GM06990 (cell line): Measurements from ENCODE around the gene ZNF580.

ENCODE experiments used
- DNase-seq: peaks from one replicate; pipeline ENCODE4 v3.0.0-alpha.2; 2011; ENCODE audit not compliant: insufficient read length; ENCODE audit errors: extremely low read depth
- H3K27me3 ChIP-seq: replicated peaks from 2 replicates; pipeline ENCODE4 v1.6.0; 2011; ENCODE audit warnings: low read length; ENCODE audit not compliant: control insufficient read depth, insufficient read depth
- H3K36me3 ChIP-seq: 2 replicates; pipeline ENCODE4 v1.5.1; 2011; ENCODE audit warnings: low read length; ENCODE audit not compliant: control insufficient read depth, insufficient read depth
- H3K4me3 ChIP-seq: replicated peaks from 2 replicates; pipeline ENCODE4 v1.5.1; 2011; ENCODE audit warnings: low read depth, mild to moderate bottlenecking, control low read depth, low read length
- CTCF ChIP-seq: IDR thresholded peaks from 2 replicates; pipeline ENCODE4 v1.5.1; 2011; ENCODE audit warnings: low read length, control low read depth, mild to moderate bottlenecking, inconsistent platforms; ENCODE audit not compliant: insufficient read depth, poor library complexity, severe bottlenecking

Gene ZNF580

GRCh38 chr19:55623130-55623529, 17.7 kb upstream of the ZNF580 start:
- Histone ChIP-seq H3K4me3 (no peak overlapping the region), H3K36me3 (no peaks in the 10 kb centered on the region; the same call in 1 of the 2 replicates), H3K27me3 (no peaks in the 10 kb centered on the region)
- no peak for TF ChIP-seq CTCF
- no peak for DNase-seq

- no peak for TF ChIP-seq CTCF
- H3K36me3 ChIP-seq = no peaks in the 10 kb centered on the region; the same call in 1 of the 2 replicates
- DNase-seq = no peak
- no peaks in the 10 kb centered on the region for H3K27me3 ChIP-seq
- H3K4me3 ChIP-seq = no peak overlapping the region
Observed at GRCh38 chr19:55623561-55623960, 17.2 kb upstream of the ZNF580 start.

DNA sequence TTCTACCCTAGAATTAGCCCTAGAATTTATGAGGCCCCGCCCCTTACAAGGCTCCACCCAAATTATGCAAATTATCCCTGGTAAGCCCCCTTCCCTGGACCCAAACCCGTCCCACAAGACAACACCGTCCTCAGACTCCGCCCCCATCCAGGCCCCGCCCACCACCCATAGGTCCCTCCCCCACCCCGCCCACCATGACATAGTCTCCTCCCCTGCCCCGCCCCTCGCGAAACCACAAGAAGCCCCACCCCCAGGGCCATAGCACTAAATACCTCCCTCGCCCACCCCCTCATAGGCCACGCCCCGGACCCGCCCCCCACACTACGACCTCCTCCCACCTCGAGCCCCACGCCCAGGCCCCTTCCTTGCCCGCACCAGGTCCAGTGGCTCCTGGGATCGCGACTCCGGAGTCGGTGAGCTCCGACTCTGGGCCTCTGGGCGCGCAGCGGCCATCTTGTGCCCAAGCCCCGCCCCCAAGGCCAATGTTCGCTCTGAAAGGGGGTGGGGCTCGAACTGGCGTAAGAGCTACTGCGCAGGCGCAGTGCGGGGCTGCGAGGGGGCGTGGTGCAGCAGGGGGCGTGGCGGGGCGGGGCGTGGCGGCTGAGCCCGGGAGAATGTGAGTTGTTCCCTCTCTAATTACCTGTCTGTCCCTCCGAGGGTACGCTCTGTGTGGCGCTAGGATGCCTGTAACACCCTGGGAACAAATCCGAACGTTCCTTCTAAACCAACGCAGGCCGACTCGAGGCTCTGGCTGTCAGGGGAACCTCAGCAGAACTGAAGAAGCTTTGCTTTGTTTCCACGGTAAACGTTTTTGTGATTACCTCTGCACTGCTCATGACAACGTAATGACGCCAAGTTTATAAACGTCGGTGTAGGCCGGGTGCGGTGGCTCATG, 16.4 kb upstream of the ZNF580 start, which contains the start of gene ZNF784:
Gene ZNF784, minus strand, starts transcription at position 458 of the 895 bp plus-strand sequence. Its CDS starts 5 bp downstream, at position 453.
- peak; percentile 88 for DNase-seq
- no peak for TF ChIP-seq CTCF
- H3K27me3 ChIP-seq = no peaks in the 10 kb centered on the region
- H3K36me3 ChIP-seq = no peaks in the 10 kb centered on the region; the same call in 1 of the 2 replicates
- peak within 1 kb of the TSS; percentile 79 for H3K4me3 ChIP-seq

- DNase-seq = no peak
- H3K36me3 ChIP-seq = no peaks in the 10 kb centered on the region; the same call in 1 of the 2 replicates
- peak overlapping the region; percentile 79 for H3K4me3 ChIP-seq
- H3K27me3 ChIP-seq = no peaks in the 10 kb centered on the region
- no peak for TF ChIP-seq CTCF
Observed at GRCh38 chr19:55625004-55625326, 15.8 kb upstream of the ZNF580 start.

DNA sequence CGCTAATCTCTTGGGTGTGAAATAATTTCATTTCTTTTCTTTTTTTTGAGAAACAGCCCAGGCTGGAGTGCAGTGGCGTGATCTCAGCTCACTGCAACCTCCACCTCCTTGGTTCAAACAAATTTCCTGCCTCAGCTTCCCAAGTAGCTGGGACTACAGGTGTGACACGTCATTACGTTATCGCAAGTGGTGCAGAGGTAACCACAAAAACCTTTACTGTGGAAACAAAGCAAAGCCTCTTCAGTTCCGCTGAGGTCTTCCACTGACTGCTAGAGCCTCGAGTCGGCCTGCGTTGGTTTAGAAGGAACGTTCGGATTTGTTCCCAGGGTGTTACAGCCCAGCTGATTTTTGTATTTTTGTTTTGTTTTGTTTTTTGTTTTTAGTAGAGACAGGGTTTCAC, 14.5 kb upstream of the ZNF580 start:
- no peak for DNase-seq
- Histone ChIP-seq H3K27me3 (no peaks in the 10 kb centered on the region), H3K36me3 (no peaks in the 10 kb centered on the region; the same call in 1 of the 2 replicates), H3K4me3 (no peak overlapping the region)
- TF ChIP-seq CTCF = no peak
